GM20000 (cell line): ENCODE results near the gene EML3.

ENCODE experiments used
- DNase-seq: peaks from one replicate; pipeline ENCODE4 v3.0.0; 2012; ENCODE audit warnings: low spot score
- CTCF ChIP-seq: IDR thresholded peaks from 2 replicates; pipeline ENCODE4 v1.5.1; 2012; ENCODE audit warnings: mild to moderate bottlenecking, control low read depth; ENCODE audit errors: extremely low read depth, missing control alignments

Gene EML3

DNA sequence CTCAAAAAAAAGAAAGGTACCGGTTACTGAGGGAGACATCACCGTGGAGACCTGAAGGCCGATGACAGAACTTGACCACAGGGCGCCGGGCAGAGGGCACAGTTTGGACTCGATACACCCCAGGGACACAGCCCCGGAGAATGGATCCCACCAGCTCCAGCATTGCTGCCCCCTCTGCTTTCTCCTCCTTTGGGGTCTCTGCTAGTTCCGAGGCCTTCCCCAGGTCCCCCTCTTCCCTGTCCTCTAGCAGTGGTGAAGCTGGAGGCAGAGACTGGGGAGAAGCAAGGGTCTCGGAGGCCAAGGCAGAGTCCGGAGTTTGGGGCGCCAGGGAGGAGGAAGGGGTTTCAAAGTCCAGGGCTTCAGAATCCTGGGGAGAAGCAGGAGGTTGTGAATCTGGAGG is 34.0 kb downstream of the EML3 start:
- no peak for TF ChIP-seq CTCF
- DNase-seq = no peak

GRCh38 chr11:62577046-62577714 is 35.4 kb downstream of the EML3 start:
- TF ChIP-seq CTCF = no peak
- no peak for DNase-seq

GRCh38 chr11:62575837-62576236 is 36.7 kb downstream of the EML3 start:
- no peak for TF ChIP-seq CTCF

GRCh38 chr11:62575156-62575555 is 37.4 kb downstream of the EML3 start:
- no peak for TF ChIP-seq CTCF
- no peak for DNase-seq

More at GRCh38 chr11:62575837-62576236, 36.7 kb downstream of the EML3 start:
- DNase-seq = no peak

DNA sequence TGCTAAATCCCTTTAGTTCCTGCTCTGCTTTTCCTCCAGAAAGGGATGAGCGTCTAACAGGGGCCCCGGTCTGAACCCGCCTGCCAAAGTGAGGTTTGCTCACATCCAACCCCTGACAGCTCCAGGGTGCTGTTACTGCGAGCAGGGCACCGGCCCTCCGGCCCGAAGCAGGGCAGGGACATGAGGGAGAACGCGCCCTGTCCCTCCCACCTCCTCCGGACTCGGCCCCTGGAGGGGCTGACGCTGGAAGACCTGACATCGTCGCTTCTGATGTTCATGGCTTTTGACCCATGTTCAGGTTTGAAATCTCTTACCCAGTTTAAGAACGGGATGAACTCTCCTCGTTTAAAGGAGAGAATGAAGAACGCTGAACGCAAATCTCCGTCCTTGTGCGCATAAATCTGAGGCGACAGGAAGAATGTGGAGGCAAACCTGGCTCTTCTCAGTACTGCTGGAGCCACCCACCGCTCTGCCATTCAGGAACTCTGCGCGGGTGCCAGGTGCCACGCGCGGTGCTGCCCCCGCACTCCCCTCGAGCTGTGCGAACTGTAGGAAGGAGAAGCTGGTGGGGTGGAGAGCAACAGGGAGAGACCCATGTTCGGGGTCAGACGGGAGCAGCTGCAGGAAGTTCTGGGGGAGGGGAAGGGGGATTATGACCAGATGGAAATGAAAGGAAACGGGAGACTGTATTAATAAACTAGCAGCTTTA is 38.1 kb downstream of the EML3 start:
- no peak for DNase-seq
- no peak for TF ChIP-seq CTCF

DNA sequence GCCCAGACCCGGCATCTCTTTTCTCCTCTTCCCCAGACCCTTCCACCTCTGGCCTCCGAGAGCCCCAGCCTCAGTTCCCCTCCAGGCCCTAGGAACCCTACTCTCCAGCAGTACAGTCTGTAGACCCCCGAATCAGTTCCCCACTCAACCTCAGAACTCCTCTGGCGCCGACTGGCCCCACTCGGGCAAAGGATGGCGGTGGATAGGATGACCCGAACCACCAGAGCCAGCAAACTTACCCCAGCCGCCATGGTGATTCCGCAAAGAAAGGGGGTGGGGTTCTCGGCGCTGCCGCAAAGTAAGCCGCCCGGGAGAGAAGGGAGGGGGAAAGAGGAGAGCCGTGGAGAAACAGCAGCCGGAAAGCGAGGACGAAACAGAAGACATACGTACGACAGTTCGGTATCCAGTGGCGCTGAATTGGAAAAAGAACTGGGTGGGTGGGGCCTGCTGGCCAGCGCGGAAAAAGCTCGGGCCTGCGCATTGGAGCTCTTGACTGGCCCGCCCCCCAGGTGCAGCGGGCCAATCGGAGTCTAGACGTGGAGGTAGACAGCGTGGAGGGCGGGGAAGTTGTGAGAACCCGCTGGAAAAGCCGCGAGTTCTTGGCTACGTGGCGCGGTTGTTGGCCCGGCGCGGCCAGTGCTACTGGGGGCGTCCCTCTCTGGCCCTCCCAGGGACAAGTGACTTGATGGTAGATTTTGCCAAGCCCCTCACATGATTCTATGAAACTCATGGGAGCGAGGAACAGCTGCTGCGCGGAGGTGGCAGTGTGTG is 38.8 kb downstream of the EML3 start, which contains the start of gene EEF1G:
Gene EEF1G, minus strand, starts transcription at position 300 of the 771 bp plus-strand sequence. Its CDS starts 49 bp downstream, at position 251.
- TF ChIP-seq CTCF = no peak

More for the DNA sequence above, 38.8 kb downstream of the EML3 start, which contains the start of gene EEF1G:
- DNase-seq = peak; percentile 95
